GM12878 (cell line): ENCODE measurements around the gene DCP1B. TPM values are rescaled to one million over a fixed set of nuclear protein-coding genes. Genes with fewer than 3 reads are reported as not detected.

Experiments used
- ATAC-seq: fragments of 200-7000 bp; cut with Tn5 transposase; 3 replicates; pipeline ENCODE4 v1.9.1; 2020; ENCODE audit warnings: mild to moderate bottlenecking, moderate library complexity
- BruUV-seq: library from RNA; stranded (reverse); fragments of 400-500 nt; replicated peaks from 2 replicates; lab custom pipeline; 2021; lab: Mats Ljungman, UMichigan
- CTCF ChIA-PET: fragments of 300-600 bp; sonication (Branson Sonifier 250); formaldehyde crosslinking; extraction: SDS; loops from one replicate; lab custom pipeline; 2021; ENCODE audit warnings: inconsistent platforms; lab: Yijun Ruan, JAX
- POLR2A ChIA-PET: fragments of 350-600 bp; formaldehyde crosslinking; extraction: SDS; loops from one replicate; lab custom pipeline; 2021; ENCODE audit warnings: inconsistent platforms; lab: Charles Lee
- RAD21 ChIA-PET: fragments of 300-600 bp; sonication (Branson Sonifier 250); formaldehyde crosslinking; loops from one replicate; lab custom pipeline; 2023; ENCODE audit warnings: antibody characterized with exemption; ENCODE audit not compliant: unreplicated experiment; lab: Charles Lee
- SMC1A ChIA-PET: fragments of 300-600 bp; sonication (Branson Sonifier 250); formaldehyde crosslinking; loops from one replicate; lab custom pipeline; 2023; ENCODE audit not compliant: unreplicated experiment, uncharacterized antibody; lab: Charles Lee
- DNase-seq: peaks from one replicate; pipeline ENCODE4 v3.0.0-alpha.2; 2011; ENCODE audit warnings: low read depth, low spot score
- FAIRE-seq: peaks from 3 replicates; lab custom pipeline; 2011; peaks lifted over from hg19 to GRCh38; lab: Jason Lieb, UNC
- H2AFZ ChIP-seq: 2 replicates; pipeline ENCODE4 v1.6.0; 2011; ENCODE audit warnings: low read depth, low read length, control low read depth; ENCODE audit not compliant: control insufficient read depth
- H3K27ac ChIP-seq: 2 replicates; pipeline ENCODE4 v1.5.1; 2011; ENCODE audit warnings: control low read depth; ENCODE audit not compliant: control insufficient read depth, insufficient read depth
- H3K27me3 ChIP-seq, 2 experiments: replicated peaks in 1 of 2; 2 replicates each; pipeline versions ENCODE4 v1.6.0 to v1.6.1; 2011; ENCODE audit warnings: low read length in 1 of 2; ENCODE audit not compliant: control insufficient read depth in 2 of 2, insufficient read depth in 2 of 2
- H3K36me3 ChIP-seq, 2 experiments: 2 replicates each; pipeline ENCODE4 v1.5.1; 2011; ENCODE audit warnings: low read length in 1 of 2; ENCODE audit not compliant: control insufficient read depth in 2 of 2, insufficient read depth in 2 of 2
- H3K4me1 ChIP-seq: 2 replicates; pipeline ENCODE4 v1.6.1; 2011; ENCODE audit warnings: mild to moderate bottlenecking, low read length, moderate library complexity, mixed read lengths; ENCODE audit not compliant: control insufficient read depth, insufficient read depth
- H3K4me2 ChIP-seq: 2 replicates; pipeline ENCODE4 v1.6.0; 2011; ENCODE audit warnings: control low read depth; ENCODE audit not compliant: control insufficient read depth, insufficient read depth
- H3K4me3 ChIP-seq: fragments of 200-600 bp; sonication (generic); 2 replicates; pipeline ENCODE4 v1.5.1; 2016
- H3K79me2 ChIP-seq: 2 replicates; pipeline ENCODE4 v1.6.0; 2011; ENCODE audit warnings: low read length; ENCODE audit not compliant: control insufficient read depth, insufficient read depth
- H3K9ac ChIP-seq: 2 replicates; pipeline ENCODE4 v1.8.0; 2011; ENCODE audit warnings: low read length, control low read depth, mixed read lengths; ENCODE audit not compliant: control insufficient read depth, insufficient read depth
- H3K9me3 ChIP-seq: replicated peaks from 3 replicates; pipeline ENCODE4 v1.5.1; 2011; ENCODE audit warnings: mild to moderate bottlenecking, low read length; ENCODE audit not compliant: control insufficient read depth, insufficient read depth
- H4K20me1 ChIP-seq: 2 replicates; pipeline ENCODE4 v1.6.0; 2011; ENCODE audit not compliant: control insufficient read depth, insufficient read depth
- ATF2 ChIP-seq: IDR thresholded peaks from 2 replicates; pipeline ENCODE4 v1.6.1; 2012; ENCODE audit warnings: low read length, inconsistent platforms
- BCL11A ChIP-seq: IDR thresholded peaks from 2 replicates; pipeline ENCODE4 v1.6.1; 2011; ENCODE audit warnings: low read depth, low read length
- CHD2 ChIP-seq: IDR thresholded peaks from 2 replicates; pipeline ENCODE4 v1.6.1; 2011; ENCODE audit warnings: low read depth, low read length, improper control_type of control experiment, borderline replicate concordance
- CUX1 ChIP-seq: IDR thresholded peaks from 2 replicates; pipeline ENCODE4 v1.6.1; 2012; ENCODE audit warnings: improper control_type of control experiment, low read depth, low read length; ENCODE audit not compliant: insufficient replicate concordance
- HCFC1 ChIP-seq: fragments of 150-350 bp; IDR thresholded peaks from 2 replicates; pipeline ENCODE4 v1.6.1; 2014; ENCODE audit warnings: low read length
- HDGF ChIP-seq: fragments of 450-650 bp; IDR thresholded peaks from 2 replicates; pipeline ENCODE4 v1.6.1; 2016; ENCODE audit warnings: antibody characterized with exemption
- IRF4 ChIP-seq: IDR thresholded peaks from 2 replicates; pipeline ENCODE4 v1.6.1; 2011; ENCODE audit warnings: low read depth, low read length
- KLF5 ChIP-seq: fragments of 450-650 bp; IDR thresholded peaks from 2 replicates; pipeline ENCODE4 v1.6.1; 2014; ENCODE audit warnings: mild to moderate bottlenecking; ENCODE audit not compliant: partially characterized antibody
- NR2F1 ChIP-seq: fragments of 450-650 bp; conservative IDR thresholded peaks from 2 replicates; pipeline ENCODE4 v1.6.1; 2017; ENCODE audit warnings: mild to moderate bottlenecking
- RBBP5 ChIP-seq: fragments of 200-600 bp; sonication (generic); conservative IDR thresholded peaks from 2 replicates; pipeline ENCODE4 v1.6.1; 2016
- SIX5 ChIP-seq: IDR thresholded peaks from 2 replicates; pipeline ENCODE4 v1.6.1; 2011; ENCODE audit warnings: mild to moderate bottlenecking, low read depth, low read length, moderate library complexity; ENCODE audit not compliant: severe bottlenecking
- SMARCA5 ChIP-seq: fragments of 450-650 bp; IDR thresholded peaks from 2 replicates; pipeline ENCODE4 v1.6.1; 2017; ENCODE audit warnings: mild to moderate bottlenecking
- TAF1 ChIP-seq: IDR thresholded peaks from 2 replicates; pipeline ENCODE4 v1.6.1; 2011; ENCODE audit warnings: mild to moderate bottlenecking, low read depth, low read length, borderline replicate concordance
- TARDBP ChIP-seq: IDR thresholded peaks from 2 replicates; pipeline ENCODE4 v1.6.1; 2016; ENCODE audit warnings: borderline replicate concordance
- USF1 ChIP-seq: IDR thresholded peaks from 2 replicates; pipeline ENCODE4 v1.6.1; 2011; ENCODE audit warnings: borderline replicate concordance, low read depth, mild to moderate bottlenecking, moderate library complexity, mixed read lengths, low read length; ENCODE audit not compliant: insufficient read depth; ENCODE audit errors: extremely low read length
- WRNIP1 ChIP-seq: IDR thresholded peaks from 2 replicates; pipeline ENCODE4 v1.6.1; 2011; ENCODE audit warnings: low read depth, low read length, improper control_type of control experiment, borderline replicate concordance
- ZNF207 ChIP-seq: fragments of 450-650 bp; IDR thresholded peaks from 2 replicates; pipeline ENCODE4 v1.6.1; 2014; ENCODE audit warnings: antibody characterized with exemption, mild to moderate bottlenecking, borderline replicate concordance
- WGBS: methylation state at CpG from one replicate; pipeline ENCODE4 v1.1.6; 2016; ENCODE audit warnings: low lambda C conversion rate; ENCODE audit not compliant: insufficient replicate concordance, insufficient coverage; ENCODE audit errors: missing lambda C conversion rate; 5-methylcytosine and 5-hydroxymethylcytosine counted together
- in situ Hi-C: fragments of 300-500 bp; cut with MboI; formaldehyde crosslinking; loops from 9 replicates; pipeline ENCODE4 v1.14.3; 2018; ENCODE audit warnings: mixed read lengths
- intact Hi-C: fragments of 100-400 bp; cut with micrococcal nuclease; formaldehyde crosslinking; loops from one replicate; pipeline ENCODE4 v1.14.2; 2022; ENCODE audit not compliant: unreplicated experiment
- polyA plus RNA-seq, 11 experiments: library from polyadenylated mRNA; depleted of rRNA in 4 of 11; unstranded in 6 of 11; stranded (reverse) in 5 of 11; fragments of >200 nt; fragmentation: Nextera tagmentation in 4 of 11; fragmentation: Illumina TruSeq in 1 of 11; extraction: Ambion mirVana in 4 of 11; extraction: Trizol in 1 of 11; gene quantifications; 1 replicate in 1 of 11; 2 replicates in 10 of 11; pipeline versions ENCODE4 v1.2.1 to v1.2.3, GENCODE V29; 2011 to 2016; ENCODE audit warnings: inconsistent platforms in 2 of 11, missing spikeins in 2 of 11, low read depth in 1 of 11
- total RNA-seq, 4 experiments: library from RNA; depleted of rRNA in 3 of 4; stranded (reverse); fragments of >200 nt in 3 of 4; fragmentation: Illumina TruSeq in 1 of 4; extraction: Trizol in 1 of 4; gene quantifications; 2 replicates each; pipeline versions ENCODE4 v1.2.1 to v1.2.3, GENCODE V29; 2013 to 2021

DCP1B gene
- total and polyA plus RNA-seq, 10 of the 15 experiments (the other 5 are each of a cell fraction or from before 2014, with no cell fraction given) = 1.3 to 23.4 (median 15.3) TPM

- H3K4me2 ChIP-seq = no peak overlapping the region
- H3K36me3 ChIP-seq = no peaks in the 10 kb centered on the region
- H3K9me3 ChIP-seq = no peaks in the 10 kb centered on the region; the same call in 2 of the 3 replicates
- no peaks in the 10 kb centered on the region for H3K79me2 ChIP-seq
- DNase-seq (no peak), FAIRE-seq (no peak), ATAC-seq (no peak)
- H3K4me3 ChIP-seq = no peak overlapping the region
- ChIA-PET CTCF (interaction anchor here (3.2 kb wide), 1 partner anchor 21 kb away, joined by 12 read pairs; no protein-coding TSS in a partner anchor), RAD21 (no interaction called here), SMC1A (interaction anchor here (0.8 kb wide), 1 partner anchor 122 kb away, joined by 3 read pairs; no protein-coding TSS in a partner anchor), POLR2A (no interaction called here)
- no peak for TF ChIP-seq ATF2
- no peak for TF ChIP-seq CHD2
- TF ChIP-seq HDGF = no peak
- no peak for TF ChIP-seq BCL11A
- no peak for TF ChIP-seq TAF1
- TF ChIP-seq CUX1 = no peak
- TF ChIP-seq KLF5 = no peak
- TF ChIP-seq TARDBP = no peak
- no peak for TF ChIP-seq SMARCA5
- TF ChIP-seq USF1 = no peak
- TF ChIP-seq WRNIP1 = no peak
- TF ChIP-seq RBBP5 = no peak
- no peak for TF ChIP-seq ZNF207
- no peak for TF ChIP-seq SIX5
- no peak for TF ChIP-seq IRF4
- no peak for TF ChIP-seq HCFC1
- no peak for TF ChIP-seq NR2F1
- H3K9ac ChIP-seq = no peak overlapping the region
- no peaks in the 10 kb centered on the region for H4K20me1 ChIP-seq
- in situ Hi-C loops (no loop called here), intact Hi-C loops (no loop called here)
- no TSS peak for BruUV-seq
- H3K4me1 ChIP-seq = no peaks in the 10 kb centered on the region; the same call in 1 of the 2 replicates
- peaks cover 0 to 6% of the 10 kb centered on the region in 2 experiments; a peak in 2 of 4 replicates for H3K27me3 ChIP-seq
- WGBS = 18% methylated on average over 6 of the region's 6 CpGs
- H3K27ac ChIP-seq = no peak overlapping the region
- no peak overlapping the region for H2AFZ ChIP-seq
Measured at GRCh38 chr12:1918884-1919236, 85.4 kb downstream of the DCP1B start.
